Stomach (tissue), 9 donors: ENCODE data around the gene MRPL3. TPM values are rescaled to one million over a fixed set of nuclear protein-coding genes. Genes with fewer than 3 reads are reported as not detected.

Experiments used
- DNase-seq, 2 donors: peaks; one replicate each; pipeline versions ENCODE4 v3.0.0 to v3.0.0-alpha.2; 2013 to 2019
- H3K27ac ChIP-seq, 5 donors: fragments of 200-600 bp in 4 of 5; sonication (generic) in 4 of 5; one replicate each; pipeline ENCODE4 v1.5.1; 2013 to 2019; ENCODE audit warnings: mild to moderate bottlenecking in 1 of 5, moderate library complexity in 1 of 5
- H3K27me3 ChIP-seq, 3 donors: fragments of 200-600 bp; sonication (generic); one replicate each; pipeline ENCODE4 v1.5.1; 2017 to 2019; ENCODE audit warnings: mixed run types in 1 of 3
- H3K36me3 ChIP-seq, 4 donors: fragments of 200-600 bp; sonication (generic); 1 replicate in 3 of 4; 2 replicates in 1 of 4; pipeline ENCODE4 v1.5.1; 2016 to 2019
- H3K4me1 ChIP-seq, 4 donors: fragments of 200-600 bp; sonication (generic); one replicate each; pipeline ENCODE4 v1.5.1; 2016 to 2019
- H3K4me3 ChIP-seq, 4 donors: fragments of 200-600 bp; sonication (generic) in 3 of 4; one replicate each; pipeline ENCODE4 v1.5.1; 2016 to 2019; ENCODE audit warnings: mild to moderate bottlenecking in 1 of 4
- H3K9me3 ChIP-seq, 4 donors: fragments of 200-600 bp; sonication (generic); one replicate each; pipeline ENCODE4 v1.5.1; 2016 to 2019
- CTCF ChIP-seq, 7 experiments: fragments of 450-650 bp in 4 of 7; fragments of 200-600 bp in 3 of 7; sonication (generic) in 3 of 7; IDR thresholded peaks; one replicate each; pipeline ENCODE4 v1.5.1; 2016 to 2019; ENCODE audit warnings: antibody characterized with exemption in 7 of 7, control low read depth in 2 of 7, mild to moderate bottlenecking in 1 of 7
- EP300 ChIP-seq: sonication (generic); formaldehyde crosslinking; IDR thresholded peaks from one replicate; pipeline ENCODE4 v1.6.1; 2017; ENCODE audit warnings: antibody characterized with exemption
- POLR2A ChIP-seq, 4 donors: fragments of 450-650 bp; IDR thresholded peaks; one replicate each; pipeline ENCODE4 v1.6.1; 2016; ENCODE audit warnings: antibody characterized with exemption in 4 of 4, control low read depth in 2 of 4, mild to moderate bottlenecking in 1 of 4, moderate library complexity in 1 of 4
- POLR2AphosphoS5 ChIP-seq, 3 donors: sonication (generic); formaldehyde crosslinking; IDR thresholded peaks; one replicate each; pipeline ENCODE4 v1.6.1; 2016; ENCODE audit warnings: antibody characterized with exemption in 3 of 3
- WGBS, 5 donors: extraction: QIAGEN DNeasy Blood & Tissue Kit in 3 of 5; methylation state at CpG; one replicate each; pipeline versions ENCODE4 v1.1.5 to v1.1.7; 2013 to 2018; 5-methylcytosine and 5-hydroxymethylcytosine counted together
- intact Hi-C: fragments of 100-400 bp; cut with DNase I; formaldehyde crosslinking; loops from one replicate; pipeline ENCODE4 v1.15.1; 2023; ENCODE audit warnings: low total_unique reads
- polyA plus RNA-seq, 3 donors: library from polyadenylated mRNA; stranded (reverse); fragments of 200-250 nt; gene quantifications; one replicate each; pipeline ENCODE4 v1.2.3, GENCODE V29; 2013
- total RNA-seq, 5 donors: library from RNA; depleted of rRNA; stranded (reverse); fragments of >200 nt; gene quantifications; one replicate each; pipeline versions ENCODE4 v1.1.0 to v1.2.3, GENCODE V29; 2014 to 2016
- donor health status: healthy with polysubstance abuse.
- donor health status: Bipolar disorder and iron deficiency.
- donor health status: healthy.

Gene MRPL3
- total and polyA plus RNA-seq, 8 donors, result 12.8 to 99.0 (median 63.2) TPM

DNA sequence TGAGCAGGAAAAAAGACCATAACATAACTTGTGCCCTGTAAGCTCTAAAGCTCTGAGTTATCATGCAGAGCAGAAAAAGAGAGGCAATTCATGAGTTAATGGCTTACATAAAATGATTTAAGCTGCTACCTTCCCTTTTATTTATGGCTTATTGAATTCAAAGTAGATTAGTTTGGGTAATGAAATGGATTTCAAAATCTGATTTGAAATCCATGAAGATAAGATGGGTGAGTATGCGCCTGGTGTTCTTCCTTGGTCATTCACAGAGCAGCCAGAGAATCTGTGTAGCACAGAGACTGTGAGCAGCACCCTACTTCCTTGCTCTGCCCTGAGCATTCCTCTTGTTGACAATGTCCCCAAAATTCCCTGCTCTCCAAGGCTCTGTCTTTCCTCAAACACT, 36.2 kb upstream of the MRPL3 start:
- WGBS, 5 donors, result 85 to 100% (median 96%) methylated on average over 1 of the region's 1 CpG
- intact Hi-C loops, result no loop called here

DNA sequence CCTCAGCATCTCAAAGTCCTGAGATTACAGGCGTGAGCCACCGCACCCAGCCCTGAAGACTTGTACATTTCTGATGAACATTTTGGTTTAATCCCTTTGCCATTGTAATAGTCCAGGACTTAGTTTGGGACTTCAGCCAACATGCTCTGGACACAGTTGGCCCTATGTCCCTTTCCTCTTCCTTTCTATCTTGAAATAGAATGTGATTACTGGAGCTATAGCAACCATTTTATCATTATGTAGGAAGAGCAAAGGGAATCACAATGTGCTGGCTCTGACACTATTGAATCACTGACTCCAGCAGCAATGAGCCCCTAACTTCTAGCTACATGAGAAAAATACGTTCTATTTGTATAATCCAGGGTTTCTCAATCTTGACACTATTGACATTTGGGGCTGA, 34.8 kb upstream of the MRPL3 start:
- H3K27me3 ChIP-seq, result no peaks in the 10 kb centered on the region
- no peaks in the 10 kb centered on the region for H3K36me3 ChIP-seq
- H3K27ac ChIP-seq, result no peak overlapping the region
- TF ChIP-seq EP300 (no peak), POLR2AphosphoS5 (IDR thresholded peaks at IDR 0.05) (no peak), POLR2A (IDR thresholded peaks at IDR 0.05) (no peak), CTCF (IDR thresholded peaks at IDR 0.05) (no peak)
- H3K4me3 ChIP-seq, result no peak overlapping the region
- DNase-seq, result no peak
- no peaks in the 10 kb centered on the region for H3K9me3 ChIP-seq
- intact Hi-C loops, result no loop called here
- 78 to 97% (median 92%) methylated on average over 3 of the region's 3 CpGs for WGBS, 5 donors
- no peaks in the 10 kb centered on the region for H3K4me1 ChIP-seq

More for the DNA sequence above, 36.2 kb upstream of the MRPL3 start:
- H3K36me3 ChIP-seq, result no peaks in the 10 kb centered on the region
- no peaks in the 10 kb centered on the region for H3K9me3 ChIP-seq
- no peaks in the 10 kb centered on the region for H3K27me3 ChIP-seq
- peaks cover 0 to 7% (median 2%) of the 10 kb centered on the region in 4 donors for H3K4me1 ChIP-seq
- no peak overlapping the region for H3K27ac ChIP-seq
- H3K4me3 ChIP-seq, result no peak overlapping the region
- TF ChIP-seq EP300 (no peak), POLR2A (IDR thresholded peaks at IDR 0.05) (no peak), POLR2AphosphoS5 (IDR thresholded peaks at IDR 0.05) (no peak), CTCF (IDR thresholded peaks at IDR 0.05) (no peak)
- DNase-seq, result no peak

- no peaks in the 10 kb centered on the region for H3K9me3 ChIP-seq
- 50 to 60% (median 55%) methylated on average over 2 of the region's 2 CpGs for WGBS, 5 donors
- no peak overlapping the region for H3K4me3 ChIP-seq
- no peaks in the 10 kb centered on the region for H3K4me1 ChIP-seq
- TF ChIP-seq POLR2AphosphoS5 (IDR thresholded peaks at IDR 0.05) (no peak), CTCF (IDR thresholded peaks at IDR 0.05) (no peak), EP300 (no peak), POLR2A (IDR thresholded peaks at IDR 0.05) (no peak)
- no peak overlapping the region for H3K27ac ChIP-seq
- intact Hi-C loops, result no loop called here
- no peak for DNase-seq
- H3K36me3 ChIP-seq, result no peaks in the 10 kb centered on the region
- H3K27me3 ChIP-seq, result no peaks in the 10 kb centered on the region
These were observed 32.8 kb upstream of the MRPL3 start for GRCh38 chr3:131535596-131535995.

- intact Hi-C loops, result no loop called here
- Histone ChIP-seq H3K36me3 (no peaks in the 10 kb centered on the region), H3K4me1 (no peaks in the 10 kb centered on the region), H3K27me3 (no peaks in the 10 kb centered on the region), H3K4me3 (no peak overlapping the region), H3K9me3 (no peaks in the 10 kb centered on the region), H3K27ac (no peak overlapping the region)
- WGBS, 5 donors, result 76 to 91% (median 80%) methylated on average over 3 of the region's 3 CpGs
- DNase-seq, result no peak
- TF ChIP-seq POLR2AphosphoS5 (IDR thresholded peaks at IDR 0.05), result no peak
- no peak for TF ChIP-seq EP300
- no peak for TF ChIP-seq POLR2A (IDR thresholded peaks at IDR 0.05)
- no peak for TF ChIP-seq CTCF (IDR thresholded peaks at IDR 0.05)
These were observed 32.4 kb upstream of the MRPL3 start for GRCh38 chr3:131535131-131535530.
